HG02571 (cell line): ENCODE measurements around the gene CAPN8.
"Not testable (repeated sequence)": the region's sequence is repeated elsewhere in the genome, so short reads cannot be mapped to it uniquely, and the experiment has no call there.

Experiments
- ATAC-seq: cut with Tn5 transposase; IDR thresholded peaks from one replicate; pipeline ENCODE4 v1.9.1; 2021; ENCODE audit warnings: mild to moderate bottlenecking, moderate library complexity; ENCODE audit not compliant: unreplicated experiment

Gene CAPN8

GRCh38 chr1:223534677-223535076, 130.8 kb downstream of the CAPN8 start:
- no peak for ATAC-seq

- ATAC-seq, result no peak
Observed at GRCh38 chr1:223533708-223534107, 131.8 kb downstream of the CAPN8 start.

GRCh38 chr1:223531742-223532341, 133.7 kb downstream of the CAPN8 start:
- peak; percentile 53 for ATAC-seq

- ATAC-seq, result no peak
Observed at GRCh38 chr1:223525957-223526356, 139.5 kb downstream of the CAPN8 start.

GRCh38 chr1:223525546-223525945, 140.0 kb downstream of the CAPN8 start:
- no peak for ATAC-seq

- ATAC-seq, result no peak
Observed at GRCh38 chr1:223524930-223525451, 140.5 kb downstream of the CAPN8 start.

GRCh38 chr1:223521150-223521549, 144.4 kb downstream of the CAPN8 start:
- ATAC-seq, result no peak

- ATAC-seq, result no peak
Observed at GRCh38 chr1:223520200-223520599, 145.3 kb downstream of the CAPN8 start.

GRCh38 chr1:223519116-223519515, 146.4 kb downstream of the CAPN8 start:
- no peak for ATAC-seq

- not testable (repeated sequence) for ATAC-seq
Observed at GRCh38 chr1:223518553-223518952, 146.9 kb downstream of the CAPN8 start.

GRCh38 chr1:223515926-223516325, 149.6 kb downstream of the CAPN8 start:
- ATAC-seq, result no peak

- ATAC-seq, result no peak
Observed at GRCh38 chr1:223515421-223515820, 150.1 kb downstream of the CAPN8 start.

GRCh38 chr1:223514644-223515043, 150.9 kb downstream of the CAPN8 start:
- no peak for ATAC-seq

- ATAC-seq, result no peak
Observed at GRCh38 chr1:223513309-223513708, 152.2 kb downstream of the CAPN8 start.

- no peak for ATAC-seq
Observed at GRCh38 chr1:223512057-223512456, 153.4 kb downstream of the CAPN8 start.

GRCh38 chr1:223508796-223509195, 156.7 kb downstream of the CAPN8 start:
- no peak for ATAC-seq

GRCh38 chr1:223504741-223505140, 160.8 kb downstream of the CAPN8 start:
- no peak for ATAC-seq

- no peak for ATAC-seq
Observed at GRCh38 chr1:223503348-223503747, 162.2 kb downstream of the CAPN8 start.

- no peak for ATAC-seq
Observed at GRCh38 chr1:223500560-223501425, 164.7 kb downstream of the CAPN8 start.

- ATAC-seq, result no peak
Observed at GRCh38 chr1:223496883-223497282, 168.6 kb downstream of the CAPN8 start.

GRCh38 chr1:223494926-223495645, 170.4 kb downstream of the CAPN8 start:
- ATAC-seq, result no peak
